GM10266 (cell line): ENCODE data around the gene TMEM63B.
A peak's percentile ranks its signal among the peaks of the same experiment; 100 is the strongest.

Source experiments
- DNase-seq: peaks from one replicate; pipeline ENCODE4 v3.0.0; 2012; ENCODE audit errors: extremely low spot score
- TF ChIP-seq, protein P1 (sequence below): IDR thresholded peaks from 2 replicates; pipeline ENCODE4 v1.5.1; 2012; ENCODE audit warnings: mild to moderate bottlenecking, low read depth; ENCODE audit not compliant: control insufficient read depth, insufficient read depth; ENCODE audit errors: missing control alignments

TMEM63B gene

GRCh38 chr6:44127186-44128019 lies at the start of gene TMEM63B, which contains the start of gene MRPL14:
TMEM63B (plus strand) TSS chr6:44127554; CDS start chr6:44134585, 7,031 bp downstream.
MRPL14 (minus strand) TSS chr6:44127452; CDS start chr6:44116611, 10,841 bp downstream.
- DNase-seq: peak; percentile 99
- TF ChIP-seq, protein P1, sequence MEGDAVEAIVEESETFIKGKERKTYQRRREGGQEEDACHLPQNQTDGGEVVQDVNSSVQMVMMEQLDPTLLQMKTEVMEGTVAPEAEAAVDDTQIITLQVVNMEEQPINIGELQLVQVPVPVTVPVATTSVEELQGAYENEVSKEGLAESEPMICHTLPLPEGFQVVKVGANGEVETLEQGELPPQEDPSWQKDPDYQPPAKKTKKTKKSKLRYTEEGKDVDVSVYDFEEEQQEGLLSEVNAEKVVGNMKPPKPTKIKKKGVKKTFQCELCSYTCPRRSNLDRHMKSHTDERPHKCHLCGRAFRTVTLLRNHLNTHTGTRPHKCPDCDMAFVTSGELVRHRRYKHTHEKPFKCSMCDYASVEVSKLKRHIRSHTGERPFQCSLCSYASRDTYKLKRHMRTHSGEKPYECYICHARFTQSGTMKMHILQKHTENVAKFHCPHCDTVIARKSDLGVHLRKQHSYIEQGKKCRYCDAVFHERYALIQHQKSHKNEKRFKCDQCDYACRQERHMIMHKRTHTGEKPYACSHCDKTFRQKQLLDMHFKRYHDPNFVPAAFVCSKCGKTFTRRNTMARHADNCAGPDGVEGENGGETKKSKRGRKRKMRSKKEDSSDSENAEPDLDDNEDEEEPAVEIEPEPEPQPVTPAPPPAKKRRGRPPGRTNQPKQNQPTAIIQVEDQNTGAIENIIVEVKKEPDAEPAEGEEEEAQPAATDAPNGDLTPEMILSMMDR: no peak

DNA sequence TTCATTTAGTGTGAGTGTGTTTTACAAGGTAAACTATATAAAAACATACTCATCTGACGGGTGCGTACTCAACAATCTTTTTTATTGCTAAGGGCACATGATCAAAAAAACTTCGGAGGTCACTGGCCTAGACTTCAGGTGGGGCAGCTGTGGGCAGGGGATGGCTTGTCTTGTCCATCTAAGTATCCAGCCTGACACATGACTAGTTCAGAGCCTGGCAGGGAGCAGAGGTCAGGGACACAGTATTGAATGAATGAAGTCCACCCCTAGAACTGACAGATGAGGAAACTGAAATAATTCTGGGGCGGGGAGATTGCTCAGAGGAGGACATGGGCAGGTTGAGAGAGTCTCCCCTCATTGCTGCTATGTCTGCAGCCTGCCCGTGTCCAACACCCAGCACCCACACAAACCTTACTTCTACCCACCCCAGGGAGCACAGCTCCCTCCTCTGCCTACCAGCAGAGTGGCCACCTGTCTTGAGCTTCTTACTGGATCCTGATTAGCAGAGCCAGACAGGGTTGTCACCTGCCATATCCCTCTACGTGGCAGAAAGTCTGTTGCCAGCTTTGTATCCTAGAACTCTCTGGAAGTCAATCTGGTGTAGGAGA lies 49.0 kb upstream of the TMEM63B start:
- TF ChIP-seq, protein P1: no peak
- DNase-seq: no peak

DNA sequence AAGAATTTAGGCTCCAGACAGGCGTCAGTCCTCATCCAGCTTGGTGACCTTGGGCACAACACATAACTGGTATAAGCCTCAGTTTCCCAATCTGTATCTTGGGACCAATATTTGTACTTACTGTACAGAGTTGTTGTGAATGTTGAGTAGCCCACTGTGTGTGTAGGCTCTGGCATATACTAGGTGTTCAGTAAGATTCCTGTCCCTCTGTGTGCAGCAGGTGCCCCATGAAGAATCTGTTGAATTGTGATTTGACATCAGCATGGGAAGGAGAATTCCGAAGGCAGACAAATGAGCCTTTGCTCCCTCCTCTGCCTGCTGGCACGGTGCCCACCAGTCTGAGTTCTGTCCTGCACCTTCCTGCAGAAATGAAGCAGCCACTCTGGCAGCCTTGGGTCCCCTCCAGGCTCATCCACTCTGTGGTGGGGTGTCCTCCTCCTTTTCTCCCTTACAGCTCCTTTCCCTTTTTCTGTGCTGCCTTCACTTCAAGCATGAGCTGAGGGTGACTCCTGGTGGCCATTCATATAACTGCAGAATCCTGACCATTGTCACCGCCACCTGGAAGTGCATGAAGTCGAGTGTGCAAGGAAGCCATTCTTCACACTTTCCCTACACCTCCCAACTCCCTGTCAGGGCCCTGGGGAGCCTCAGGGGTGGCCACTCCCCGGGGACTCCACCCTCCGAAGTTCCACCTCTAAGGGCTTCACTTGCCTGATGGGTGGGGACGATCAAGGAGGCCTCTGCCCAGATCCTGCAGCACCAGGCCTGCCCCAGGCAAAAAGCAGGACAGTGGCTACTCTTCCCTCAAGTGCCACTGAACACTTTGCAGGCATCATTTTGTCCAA lies 48.3 kb upstream of the TMEM63B start:
- peak; percentile 76 for DNase-seq
- TF ChIP-seq, protein P1: peak; percentile 92

DNA sequence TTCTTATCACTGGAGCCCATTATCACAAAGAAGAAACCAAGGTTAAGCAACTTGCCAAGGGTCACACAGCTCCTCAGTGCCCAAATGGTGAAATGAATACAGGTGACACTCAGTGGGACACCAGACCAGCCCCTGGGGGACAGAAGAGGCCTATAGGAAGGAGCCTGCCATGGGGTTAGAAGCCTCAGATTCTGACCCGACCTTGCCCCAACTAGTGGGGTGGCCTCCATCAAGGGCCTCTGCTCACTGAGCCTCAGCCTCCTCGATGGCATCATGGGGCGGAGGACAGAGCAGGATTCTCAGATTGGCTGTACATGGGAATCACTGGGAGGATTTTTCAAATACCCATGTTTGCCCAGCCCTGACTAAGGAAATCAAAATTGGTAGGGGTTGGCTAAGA lies 47.7 kb upstream of the TMEM63B start:
- no peak for DNase-seq
- TF ChIP-seq, protein P1: no peak

GRCh38 chr6:44080561-44081521 lies 46.5 kb upstream of the TMEM63B start:
- DNase-seq: peak; percentile 48
- TF ChIP-seq, protein P1: no peak

DNA sequence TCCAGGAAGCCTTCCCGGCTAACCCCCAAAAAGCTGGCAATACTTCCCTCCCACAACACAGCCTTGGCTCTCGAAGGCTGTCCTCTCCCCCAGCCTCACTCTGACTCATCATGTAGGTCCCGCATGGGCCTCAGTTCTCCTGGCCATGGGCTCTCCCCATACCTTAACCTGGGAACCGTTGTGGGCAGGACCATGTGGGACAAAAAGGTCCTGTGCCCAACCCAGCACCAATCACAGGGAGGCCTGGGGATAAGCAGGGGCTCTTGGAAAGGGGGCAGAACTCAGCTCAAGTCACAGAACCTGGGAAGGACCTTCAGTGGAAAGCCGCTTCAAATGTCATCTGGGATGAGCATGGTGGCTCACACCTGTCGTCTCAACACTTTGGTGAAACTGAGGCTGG lies 45.6 kb upstream of the TMEM63B start:
- TF ChIP-seq, protein P1: no peak
- no peak for DNase-seq
